Measurements from ENCODE around the gene SS18L1. TPM values are rescaled to one million over a fixed set of nuclear protein-coding genes. Genes with fewer than 3 reads are reported as not detected.

SS18L1 gene
- total RNA-seq, 1 experiment from 2014 or later: 34.1 TPM

DNA sequence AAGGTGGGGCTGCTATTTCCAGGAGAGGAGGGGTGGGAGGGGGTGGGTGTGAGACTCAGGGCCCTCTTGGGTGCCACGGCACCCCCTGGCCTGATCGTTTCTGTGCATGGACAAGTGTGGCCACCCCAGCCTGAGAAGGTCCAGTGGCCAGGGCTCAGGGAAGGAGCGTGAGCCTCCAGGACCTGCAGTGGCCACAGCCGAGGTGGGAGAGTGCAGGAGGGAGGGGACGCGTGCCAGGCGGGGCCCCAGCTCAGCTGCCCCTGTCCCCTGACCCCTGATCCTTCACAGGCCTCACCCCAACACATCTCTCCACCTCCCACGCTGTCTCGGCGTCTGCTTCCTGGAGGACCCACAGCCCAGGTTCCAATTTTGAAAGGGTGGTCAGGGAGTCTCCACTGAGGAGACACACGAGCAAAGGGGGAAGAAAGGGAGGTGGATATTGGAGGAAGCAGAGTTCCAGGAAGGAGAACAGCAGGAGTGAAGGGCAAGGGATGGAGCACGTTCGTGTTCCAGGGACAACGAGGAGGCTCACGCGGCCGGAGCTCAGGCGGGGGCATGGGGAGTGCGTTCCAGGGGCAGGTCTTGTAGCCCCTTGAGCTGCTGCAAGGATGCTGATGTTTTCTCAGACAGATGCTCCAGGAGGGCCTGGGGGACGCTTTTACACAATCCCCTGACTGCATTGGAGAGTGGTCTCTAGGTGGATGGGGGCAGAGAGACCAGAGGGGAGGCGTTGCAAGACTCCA lies 80.7 kb downstream of the SS18L1 start (continued):
- TF ChIP-seq ZNF232 (CRISPR knock-in tag; IDR thresholded peaks at IDR 0.05): no peak
- TF ChIP-seq, protein P1, sequence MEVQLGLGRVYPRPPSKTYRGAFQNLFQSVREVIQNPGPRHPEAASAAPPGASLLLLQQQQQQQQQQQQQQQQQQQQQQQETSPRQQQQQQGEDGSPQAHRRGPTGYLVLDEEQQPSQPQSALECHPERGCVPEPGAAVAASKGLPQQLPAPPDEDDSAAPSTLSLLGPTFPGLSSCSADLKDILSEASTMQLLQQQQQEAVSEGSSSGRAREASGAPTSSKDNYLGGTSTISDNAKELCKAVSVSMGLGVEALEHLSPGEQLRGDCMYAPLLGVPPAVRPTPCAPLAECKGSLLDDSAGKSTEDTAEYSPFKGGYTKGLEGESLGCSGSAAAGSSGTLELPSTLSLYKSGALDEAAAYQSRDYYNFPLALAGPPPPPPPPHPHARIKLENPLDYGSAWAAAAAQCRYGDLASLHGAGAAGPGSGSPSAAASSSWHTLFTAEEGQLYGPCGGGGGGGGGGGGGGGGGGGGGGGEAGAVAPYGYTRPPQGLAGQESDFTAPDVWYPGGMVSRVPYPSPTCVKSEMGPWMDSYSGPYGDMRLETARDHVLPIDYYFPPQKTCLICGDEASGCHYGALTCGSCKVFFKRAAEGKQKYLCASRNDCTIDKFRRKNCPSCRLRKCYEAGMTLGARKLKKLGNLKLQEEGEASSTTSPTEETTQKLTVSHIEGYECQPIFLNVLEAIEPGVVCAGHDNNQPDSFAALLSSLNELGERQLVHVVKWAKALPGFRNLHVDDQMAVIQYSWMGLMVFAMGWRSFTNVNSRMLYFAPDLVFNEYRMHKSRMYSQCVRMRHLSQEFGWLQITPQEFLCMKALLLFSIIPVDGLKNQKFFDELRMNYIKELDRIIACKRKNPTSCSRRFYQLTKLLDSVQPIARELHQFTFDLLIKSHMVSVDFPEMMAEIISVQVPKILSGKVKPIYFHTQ (CRISPR knock-in tag; IDR thresholded peaks at IDR 0.05): no peak
- TF ChIP-seq GABPB1 (CRISPR knock-in tag; IDR thresholded peaks at IDR 0.05): no peak
- TF ChIP-seq, protein P2, sequence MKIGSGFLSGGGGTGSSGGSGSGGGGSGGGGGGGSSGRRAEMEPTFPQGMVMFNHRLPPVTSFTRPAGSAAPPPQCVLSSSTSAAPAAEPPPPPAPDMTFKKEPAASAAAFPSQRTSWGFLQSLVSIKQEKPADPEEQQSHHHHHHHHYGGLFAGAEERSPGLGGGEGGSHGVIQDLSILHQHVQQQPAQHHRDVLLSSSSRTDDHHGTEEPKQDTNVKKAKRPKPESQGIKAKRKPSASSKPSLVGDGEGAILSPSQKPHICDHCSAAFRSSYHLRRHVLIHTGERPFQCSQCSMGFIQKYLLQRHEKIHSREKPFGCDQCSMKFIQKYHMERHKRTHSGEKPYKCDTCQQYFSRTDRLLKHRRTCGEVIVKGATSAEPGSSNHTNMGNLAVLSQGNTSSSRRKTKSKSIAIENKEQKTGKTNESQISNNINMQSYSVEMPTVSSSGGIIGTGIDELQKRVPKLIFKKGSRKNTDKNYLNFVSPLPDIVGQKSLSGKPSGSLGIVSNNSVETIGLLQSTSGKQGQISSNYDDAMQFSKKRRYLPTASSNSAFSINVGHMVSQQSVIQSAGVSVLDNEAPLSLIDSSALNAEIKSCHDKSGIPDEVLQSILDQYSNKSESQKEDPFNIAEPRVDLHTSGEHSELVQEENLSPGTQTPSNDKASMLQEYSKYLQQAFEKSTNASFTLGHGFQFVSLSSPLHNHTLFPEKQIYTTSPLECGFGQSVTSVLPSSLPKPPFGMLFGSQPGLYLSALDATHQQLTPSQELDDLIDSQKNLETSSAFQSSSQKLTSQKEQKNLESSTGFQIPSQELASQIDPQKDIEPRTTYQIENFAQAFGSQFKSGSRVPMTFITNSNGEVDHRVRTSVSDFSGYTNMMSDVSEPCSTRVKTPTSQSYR (CRISPR knock-in tag; IDR thresholded peaks at IDR 0.05): no peak
- no peak for TF ChIP-seq GTF2I (CRISPR knock-in tag; conservative IDR thresholded peaks at IDR 0.05)
- TF ChIP-seq, protein P3, sequence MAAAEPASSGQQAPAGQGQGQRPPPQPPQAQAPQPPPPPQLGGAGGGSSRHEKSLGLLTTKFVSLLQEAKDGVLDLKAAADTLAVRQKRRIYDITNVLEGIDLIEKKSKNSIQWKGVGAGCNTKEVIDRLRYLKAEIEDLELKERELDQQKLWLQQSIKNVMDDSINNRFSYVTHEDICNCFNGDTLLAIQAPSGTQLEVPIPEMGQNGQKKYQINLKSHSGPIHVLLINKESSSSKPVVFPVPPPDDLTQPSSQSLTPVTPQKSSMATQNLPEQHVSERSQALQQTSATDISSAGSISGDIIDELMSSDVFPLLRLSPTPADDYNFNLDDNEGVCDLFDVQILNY (CRISPR knock-in tag; IDR thresholded peaks at IDR 0.05): no peak
- TF ChIP-seq SP1 (CRISPR knock-in tag; conservative IDR thresholded peaks at IDR 0.05): no peak
- no peak for TF ChIP-seq OVOL2 (CRISPR knock-in tag; IDR thresholded peaks at IDR 0.05; ENCODE audit: borderline replicate concordance)

DNA sequence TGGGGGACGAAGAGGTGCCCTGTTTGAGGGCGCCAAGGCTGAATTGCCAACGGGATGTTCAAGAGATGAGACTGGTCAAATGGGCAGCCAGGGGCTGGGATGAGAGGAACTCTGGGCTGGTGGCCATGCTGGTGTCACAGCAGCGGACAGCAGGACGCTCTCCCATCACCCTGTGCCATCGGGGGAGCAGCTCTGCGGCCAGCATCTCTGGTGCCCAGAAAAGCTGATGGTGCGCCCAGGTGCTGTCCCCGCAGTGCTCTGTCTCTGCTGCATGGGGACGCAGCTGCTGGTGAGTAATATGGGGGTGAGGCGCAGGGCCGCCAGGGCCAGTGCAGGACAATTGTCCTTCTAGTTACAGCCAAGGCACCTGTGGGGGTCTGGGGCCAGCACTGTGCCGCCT lies 81.5 kb downstream of the SS18L1 start:
- Mint-ChIP-seq H3K27me3 (ENCODE audit: low read depth) (peaks cover 24% of the 10 kb centered on the region), H3K36me3 (no peaks in the 10 kb centered on the region), H3K4me1 (peaks cover 11% of the 10 kb centered on the region), H3K9me3 (no peaks in the 10 kb centered on the region), H3K27ac (no peak overlapping the region; the same call in 1 of the 2 replicates), H3K4me3 (no peak overlapping the region)
- DNase-seq (ENCODE audit: low spot score): no peak
- CTCF ChIA-PET: interaction anchor here (1.2 kb wide), 2 partner anchors 16 to 69 kb away, joined by 3 to 4 read pairs; no protein-coding TSS in a partner anchor
- TF ChIP-seq, protein P4, sequence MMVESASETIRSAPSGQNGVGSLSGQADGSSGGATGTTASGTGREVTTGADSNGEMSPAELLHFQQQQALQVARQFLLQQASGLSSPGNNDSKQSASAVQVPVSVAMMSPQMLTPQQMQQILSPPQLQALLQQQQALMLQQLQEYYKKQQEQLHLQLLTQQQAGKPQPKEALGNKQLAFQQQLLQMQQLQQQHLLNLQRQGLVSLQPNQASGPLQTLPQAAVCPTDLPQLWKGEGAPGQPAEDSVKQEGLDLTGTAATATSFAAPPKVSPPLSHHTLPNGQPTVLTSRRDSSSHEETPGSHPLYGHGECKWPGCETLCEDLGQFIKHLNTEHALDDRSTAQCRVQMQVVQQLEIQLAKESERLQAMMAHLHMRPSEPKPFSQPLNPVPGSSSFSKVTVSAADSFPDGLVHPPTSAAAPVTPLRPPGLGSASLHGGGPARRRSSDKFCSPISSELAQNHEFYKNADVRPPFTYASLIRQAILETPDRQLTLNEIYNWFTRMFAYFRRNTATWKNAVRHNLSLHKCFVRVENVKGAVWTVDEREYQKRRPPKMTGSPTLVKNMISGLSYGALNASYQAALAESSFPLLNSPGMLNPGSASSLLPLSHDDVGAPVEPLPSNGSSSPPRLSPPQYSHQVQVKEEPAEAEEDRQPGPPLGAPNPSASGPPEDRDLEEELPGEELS (CRISPR knock-in tag; IDR thresholded peaks at IDR 0.05): no peak
- TF ChIP-seq, protein P5, sequence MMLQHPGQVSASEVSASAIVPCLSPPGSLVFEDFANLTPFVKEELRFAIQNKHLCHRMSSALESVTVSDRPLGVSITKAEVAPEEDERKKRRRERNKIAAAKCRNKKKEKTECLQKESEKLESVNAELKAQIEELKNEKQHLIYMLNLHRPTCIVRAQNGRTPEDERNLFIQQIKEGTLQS (CRISPR knock-in tag; conservative IDR thresholded peaks at IDR 0.05): no peak
- TF ChIP-seq ZNF396 (CRISPR knock-in tag; IDR thresholded peaks at IDR 0.05; ENCODE audit: borderline replicate concordance) (no peak), CREM (CRISPR knock-in tag; IDR thresholded peaks at IDR 0.05) (no peak), ATF1 (CRISPR knock-in tag; IDR thresholded peaks at IDR 0.05) (no peak), FOXK1 (CRISPR knock-in tag; IDR thresholded peaks at IDR 0.05) (no peak)
- no peak for ATAC-seq
- POLR2A ChIA-PET: no interaction called here

All from WTC11 (cell line).